ENCODE measurements around the gene TNFRSF8.

Gene TNFRSF8

DNA sequence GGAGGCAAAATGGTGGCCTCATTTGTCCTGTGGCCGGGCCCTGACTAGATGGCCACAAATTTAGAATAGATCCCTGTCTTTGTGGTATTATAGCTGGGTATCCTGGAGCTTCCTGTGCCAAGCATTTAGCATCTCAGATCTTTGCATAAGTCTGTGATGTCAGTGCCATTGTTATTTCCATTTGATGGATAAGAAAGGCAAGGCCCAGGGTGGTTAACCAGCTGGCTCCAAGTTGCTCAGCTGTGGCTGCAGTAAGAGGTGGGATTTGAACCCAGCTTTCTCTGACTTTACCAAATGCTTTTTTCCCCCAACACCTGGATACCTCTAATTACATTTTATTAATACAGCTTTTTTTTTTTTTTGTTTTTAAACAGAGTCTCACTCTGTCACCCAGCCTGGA is 11.7 kb upstream of the TNFRSF8 start:
- Histone ChIP-seq H3K9ac (ENCODE audit: low read depth in 1 of 2, low read length in 2 of 2) (no peak overlapping the region), H3K4me3 (ENCODE audit: low read length in 2 of 2) (no peak overlapping the region), H3K27ac (ENCODE audit: low read depth in 2 of 2, low read length in 2 of 2) (no peak overlapping the region)

DNA sequence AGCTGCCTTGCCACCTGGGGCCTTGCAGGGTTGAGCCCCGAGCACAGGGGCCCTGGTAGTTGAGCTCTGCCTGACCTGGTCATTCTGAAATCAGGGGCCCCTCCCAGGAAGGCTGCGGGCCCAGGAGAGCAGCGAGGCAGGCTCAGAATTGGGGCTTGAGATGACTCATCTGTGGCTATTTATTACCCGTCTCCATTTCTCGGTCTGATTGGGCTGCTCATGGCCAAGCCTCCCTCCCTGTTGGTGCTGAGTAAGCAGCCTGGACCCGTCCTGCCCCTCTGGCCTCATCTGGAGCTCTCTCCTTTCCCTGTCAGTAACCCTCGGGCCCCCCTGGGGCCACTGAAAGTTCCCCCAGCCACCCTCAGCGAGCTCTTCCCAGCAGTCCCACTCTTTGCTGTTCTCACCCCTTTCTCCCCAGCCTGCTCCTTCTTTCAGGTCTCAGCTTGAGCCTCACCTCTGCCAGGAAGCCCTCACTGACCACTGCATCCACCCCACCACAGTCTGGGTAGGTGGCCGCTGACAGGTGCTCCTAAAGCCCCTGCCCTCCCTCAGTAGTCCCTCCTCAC is 11.0 kb upstream of the TNFRSF8 start:
- Histone ChIP-seq H3K4me3 (ENCODE audit: low read length in 2 of 2) (no peak overlapping the region), H3K9me3 (ENCODE audit: control insufficient read depth in 2 of 2, low read length in 2 of 2) (no peaks in the 10 kb centered on the region), H3K4me1 (ENCODE audit: control insufficient read depth in 2 of 2, insufficient read depth in 2 of 2, low read length in 2 of 2) (peaks cover 0 to 3% of the 10 kb centered on the region in 2 donors), H3K27ac (ENCODE audit: low read depth in 2 of 2, low read length in 2 of 2) (no peak overlapping the region), H3K36me3 (ENCODE audit: control insufficient read depth in 2 of 2, insufficient read depth in 2 of 2, low read length in 2 of 2) (no peaks in the 10 kb centered on the region), H3K27me3 (ENCODE audit: control insufficient read depth in 2 of 2, insufficient read depth in 2 of 2, low read length in 2 of 2) (no peaks in the 10 kb centered on the region), H3K9ac (ENCODE audit: low read depth in 1 of 2, low read length in 2 of 2) (no peak overlapping the region)

More for the DNA sequence above, 11.7 kb upstream of the TNFRSF8 start:
- H3K4me1 ChIP-seq (ENCODE audit: control insufficient read depth in 2 of 2, insufficient read depth in 2 of 2, low read length in 2 of 2): peaks cover 0 to 3% of the 10 kb centered on the region in 2 donors
- no peaks in the 10 kb centered on the region for H3K9me3 ChIP-seq (ENCODE audit: control insufficient read depth in 2 of 2, low read length in 2 of 2)
- H3K36me3 ChIP-seq (ENCODE audit: control insufficient read depth in 2 of 2, insufficient read depth in 2 of 2, low read length in 2 of 2): no peaks in the 10 kb centered on the region
- peaks cover 0 to under 1% of the 10 kb centered on the region in 2 donors for H3K27me3 ChIP-seq (ENCODE audit: control insufficient read depth in 2 of 2, insufficient read depth in 2 of 2, low read length in 2 of 2)

DNA sequence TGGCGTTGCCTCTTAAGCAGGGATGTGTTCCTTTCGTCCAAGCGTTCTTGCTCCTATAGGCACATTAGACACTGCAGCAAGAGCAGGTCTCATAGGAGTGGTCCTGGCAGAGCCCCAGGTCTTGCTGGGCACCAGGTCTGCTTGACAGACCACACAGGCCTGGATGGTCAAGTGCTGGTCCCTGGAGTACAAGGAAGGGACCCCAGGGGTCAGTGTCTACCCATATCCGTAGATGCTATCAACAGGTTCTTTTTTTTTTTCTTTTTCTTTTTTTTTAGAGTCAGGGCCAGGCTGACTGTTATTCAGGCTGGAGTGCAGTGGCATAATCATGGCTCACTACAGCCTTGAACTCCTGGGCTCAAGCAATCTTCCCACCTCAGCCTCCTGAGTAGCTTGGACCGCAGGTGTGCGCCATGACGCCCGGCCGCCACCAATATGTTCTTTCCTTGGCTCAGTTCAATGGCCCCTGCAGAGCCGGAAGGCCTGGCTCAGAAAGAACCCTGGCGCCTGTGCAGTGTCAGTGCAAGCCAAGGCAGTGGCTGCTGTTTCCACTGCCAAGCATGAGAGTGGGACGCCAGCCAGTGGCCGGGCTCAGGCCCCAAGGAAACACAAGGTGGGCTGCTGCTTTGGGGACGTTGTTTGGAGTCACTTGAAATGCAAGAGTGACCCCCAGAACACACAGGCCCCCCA is 10.0 kb upstream of the TNFRSF8 start:
- H3K36me3 ChIP-seq (ENCODE audit: control insufficient read depth in 2 of 2, insufficient read depth in 2 of 2, low read length in 2 of 2): no peaks in the 10 kb centered on the region
- no peaks in the 10 kb centered on the region for H3K9me3 ChIP-seq (ENCODE audit: control insufficient read depth in 2 of 2, low read length in 2 of 2)
- H3K27me3 ChIP-seq (ENCODE audit: control insufficient read depth in 2 of 2, insufficient read depth in 2 of 2, low read length in 2 of 2): no peaks in the 10 kb centered on the region
- no peak overlapping the region for H3K9ac ChIP-seq (ENCODE audit: low read depth in 1 of 2, low read length in 2 of 2)
- H3K27ac ChIP-seq (ENCODE audit: low read depth in 2 of 2, low read length in 2 of 2): no peak overlapping the region
- peaks cover 0 to 3% of the 10 kb centered on the region in 2 donors for H3K4me1 ChIP-seq (ENCODE audit: control insufficient read depth in 2 of 2, insufficient read depth in 2 of 2, low read length in 2 of 2)
- no peak overlapping the region for H3K4me3 ChIP-seq (ENCODE audit: low read length in 2 of 2)

DNA sequence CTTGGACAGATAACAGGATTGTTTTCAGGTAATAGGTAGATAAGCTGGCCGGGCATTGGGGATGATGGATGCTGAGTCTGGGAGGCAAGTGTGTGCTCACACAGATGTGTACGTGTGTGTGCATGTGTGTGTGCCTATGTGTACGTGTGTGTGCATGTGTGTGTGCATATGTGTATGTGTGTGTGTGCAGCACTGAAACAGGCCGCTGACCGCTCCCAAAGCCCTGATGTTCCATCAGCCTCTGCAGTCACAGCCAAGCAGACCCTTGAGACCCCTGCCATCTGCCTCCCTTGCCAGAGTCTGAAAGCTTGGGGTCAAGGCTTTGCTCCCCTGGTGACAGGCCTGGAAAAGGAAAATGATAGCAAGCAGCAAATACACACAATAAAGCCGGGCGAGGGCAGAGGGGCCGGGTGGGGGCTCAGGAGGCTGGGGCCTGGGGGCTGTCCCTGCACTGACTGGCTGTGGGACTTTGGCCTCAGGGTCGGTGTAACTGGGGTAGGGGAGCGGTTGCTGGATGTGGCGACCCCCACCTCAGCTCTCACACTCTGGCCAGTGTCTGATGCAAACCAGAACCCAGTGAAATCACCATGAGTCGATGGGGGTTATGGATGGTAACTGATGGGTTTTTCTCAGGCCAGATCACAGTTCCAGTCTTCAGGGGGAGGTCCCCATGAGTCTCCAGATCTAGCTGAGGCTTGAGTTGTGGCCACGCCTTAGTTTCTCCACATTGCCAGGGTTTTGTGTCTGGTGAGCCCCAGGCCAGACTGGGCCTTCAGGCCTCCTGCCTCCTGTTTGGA is 9.2 kb upstream of the TNFRSF8 start:
- Histone ChIP-seq H3K4me1 (ENCODE audit: control insufficient read depth in 2 of 2, insufficient read depth in 2 of 2, low read length in 2 of 2) (peaks cover 0 to 3% of the 10 kb centered on the region in 2 donors), H3K27ac (ENCODE audit: low read depth in 2 of 2, low read length in 2 of 2) (no peak overlapping the region), H3K9me3 (ENCODE audit: control insufficient read depth in 2 of 2, low read length in 2 of 2) (no peaks in the 10 kb centered on the region), H3K27me3 (ENCODE audit: control insufficient read depth in 2 of 2, insufficient read depth in 2 of 2, low read length in 2 of 2) (no peaks in the 10 kb centered on the region), H3K36me3 (ENCODE audit: control insufficient read depth in 2 of 2, insufficient read depth in 2 of 2, low read length in 2 of 2) (no peaks in the 10 kb centered on the region), H3K4me3 (ENCODE audit: low read length in 2 of 2) (no peak overlapping the region), H3K9ac (ENCODE audit: low read depth in 1 of 2, low read length in 2 of 2) (no peak overlapping the region)

DNA sequence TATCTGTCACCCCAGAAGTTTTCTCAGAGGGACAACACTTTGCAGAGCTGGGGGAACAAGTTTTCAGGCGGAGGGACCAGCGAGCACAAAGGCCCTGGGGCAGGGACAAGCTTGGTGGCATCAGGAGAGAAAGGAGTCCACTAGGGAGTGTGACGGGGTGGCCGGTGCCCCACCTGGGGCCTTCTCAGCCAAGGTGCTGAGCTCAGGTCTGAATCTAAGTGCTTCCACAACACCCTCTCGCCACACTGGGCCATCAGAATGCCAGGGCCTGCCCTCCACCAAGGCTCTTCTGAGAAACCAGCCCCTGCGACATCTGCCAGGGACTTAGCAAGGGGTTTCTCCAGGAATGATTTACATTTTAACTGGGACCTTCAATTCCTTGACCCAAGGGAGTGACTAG is 7.8 kb upstream of the TNFRSF8 start:
- H3K9me3 ChIP-seq (ENCODE audit: control insufficient read depth in 2 of 2, low read length in 2 of 2): no peaks in the 10 kb centered on the region
- no peaks in the 10 kb centered on the region for H3K36me3 ChIP-seq (ENCODE audit: control insufficient read depth in 2 of 2, insufficient read depth in 2 of 2, low read length in 2 of 2)
- peaks cover 0 to 3% of the 10 kb centered on the region in 2 donors for H3K4me1 ChIP-seq (ENCODE audit: control insufficient read depth in 2 of 2, insufficient read depth in 2 of 2, low read length in 2 of 2)
- no peaks in the 10 kb centered on the region for H3K27me3 ChIP-seq (ENCODE audit: control insufficient read depth in 2 of 2, insufficient read depth in 2 of 2, low read length in 2 of 2)
- H3K9ac ChIP-seq (ENCODE audit: low read depth in 1 of 2, low read length in 2 of 2): no peak overlapping the region
- no peak overlapping the region for H3K27ac ChIP-seq (ENCODE audit: low read depth in 2 of 2, low read length in 2 of 2)
- H3K4me3 ChIP-seq (ENCODE audit: low read length in 2 of 2): no peak overlapping the region

DNA sequence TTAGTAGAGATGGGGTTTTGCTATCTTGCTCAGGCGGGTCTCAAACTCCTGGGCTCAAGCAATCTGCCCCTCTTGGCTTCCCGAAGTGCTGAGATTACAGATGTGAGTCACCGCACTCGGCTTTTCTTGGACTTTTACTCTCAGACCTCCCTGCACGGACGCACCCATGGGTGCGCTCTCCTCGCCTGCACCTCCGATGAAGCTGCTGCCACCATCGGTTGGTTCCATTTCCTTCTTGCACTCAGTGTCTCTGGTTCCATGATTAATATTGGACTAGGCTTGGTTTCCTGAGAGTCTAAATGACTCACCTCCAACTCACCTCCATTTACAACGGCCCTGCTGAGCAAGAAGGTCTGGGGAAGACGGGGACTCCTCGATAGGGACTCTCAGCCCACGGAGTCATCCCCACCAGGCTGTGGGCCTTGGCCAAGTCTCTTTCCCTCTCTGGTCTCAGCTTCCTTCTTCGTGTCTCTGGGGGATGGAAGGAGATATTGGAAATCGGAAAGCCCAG is 6.7 kb upstream of the TNFRSF8 start:
- H3K27me3 ChIP-seq (ENCODE audit: control insufficient read depth in 2 of 2, insufficient read depth in 2 of 2, low read length in 2 of 2): peaks cover 0 to 2% of the 10 kb centered on the region in 2 donors
- H3K36me3 ChIP-seq (ENCODE audit: control insufficient read depth in 2 of 2, insufficient read depth in 2 of 2, low read length in 2 of 2): no peaks in the 10 kb centered on the region
- H3K4me3 ChIP-seq (ENCODE audit: low read length in 2 of 2): no peak overlapping the region
- no peak overlapping the region for H3K9ac ChIP-seq (ENCODE audit: low read depth in 1 of 2, low read length in 2 of 2)
- no peak overlapping the region for H3K27ac ChIP-seq (ENCODE audit: low read depth in 2 of 2, low read length in 2 of 2)
- H3K4me1 ChIP-seq (ENCODE audit: control insufficient read depth in 2 of 2, insufficient read depth in 2 of 2, low read length in 2 of 2): peaks cover 0 to 3% of the 10 kb centered on the region in 2 donors
- H3K9me3 ChIP-seq (ENCODE audit: control insufficient read depth in 2 of 2, low read length in 2 of 2): no peaks in the 10 kb centered on the region

DNA sequence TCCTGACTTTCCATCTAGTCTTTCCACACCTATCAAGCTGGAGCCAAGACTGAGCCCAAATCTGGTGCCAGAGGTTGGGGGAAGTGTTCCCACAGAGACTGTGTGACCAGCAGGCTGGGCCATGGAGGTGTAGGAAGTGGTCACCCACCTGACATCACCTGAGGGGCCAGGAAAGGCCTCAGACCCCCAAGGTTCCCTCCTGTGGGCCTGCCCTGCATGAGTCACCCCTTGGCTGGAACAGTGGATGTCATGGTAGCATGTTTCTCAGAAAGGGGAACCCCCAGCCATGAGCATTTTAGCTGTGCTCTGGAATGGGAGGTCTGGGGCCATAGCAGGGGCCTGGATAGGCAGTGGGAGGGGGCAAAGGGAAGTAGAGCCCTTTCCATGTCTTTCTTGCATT is 5.7 kb upstream of the TNFRSF8 start:
- Histone ChIP-seq H3K27me3 (ENCODE audit: control insufficient read depth in 2 of 2, insufficient read depth in 2 of 2, low read length in 2 of 2) (peaks cover 4% of the 10 kb centered on the region in 2 donors), H3K36me3 (ENCODE audit: control insufficient read depth in 2 of 2, insufficient read depth in 2 of 2, low read length in 2 of 2) (no peaks in the 10 kb centered on the region), H3K9ac (ENCODE audit: low read depth in 1 of 2, low read length in 2 of 2) (no peak overlapping the region), H3K27ac (ENCODE audit: low read depth in 2 of 2, low read length in 2 of 2) (no peak overlapping the region), H3K4me1 (ENCODE audit: control insufficient read depth in 2 of 2, insufficient read depth in 2 of 2, low read length in 2 of 2) (peaks cover 0 to under 1% of the 10 kb centered on the region in 2 donors), H3K4me3 (ENCODE audit: low read length in 2 of 2) (no peak overlapping the region), H3K9me3 (ENCODE audit: control insufficient read depth in 2 of 2, low read length in 2 of 2) (no peaks in the 10 kb centered on the region)

DNA sequence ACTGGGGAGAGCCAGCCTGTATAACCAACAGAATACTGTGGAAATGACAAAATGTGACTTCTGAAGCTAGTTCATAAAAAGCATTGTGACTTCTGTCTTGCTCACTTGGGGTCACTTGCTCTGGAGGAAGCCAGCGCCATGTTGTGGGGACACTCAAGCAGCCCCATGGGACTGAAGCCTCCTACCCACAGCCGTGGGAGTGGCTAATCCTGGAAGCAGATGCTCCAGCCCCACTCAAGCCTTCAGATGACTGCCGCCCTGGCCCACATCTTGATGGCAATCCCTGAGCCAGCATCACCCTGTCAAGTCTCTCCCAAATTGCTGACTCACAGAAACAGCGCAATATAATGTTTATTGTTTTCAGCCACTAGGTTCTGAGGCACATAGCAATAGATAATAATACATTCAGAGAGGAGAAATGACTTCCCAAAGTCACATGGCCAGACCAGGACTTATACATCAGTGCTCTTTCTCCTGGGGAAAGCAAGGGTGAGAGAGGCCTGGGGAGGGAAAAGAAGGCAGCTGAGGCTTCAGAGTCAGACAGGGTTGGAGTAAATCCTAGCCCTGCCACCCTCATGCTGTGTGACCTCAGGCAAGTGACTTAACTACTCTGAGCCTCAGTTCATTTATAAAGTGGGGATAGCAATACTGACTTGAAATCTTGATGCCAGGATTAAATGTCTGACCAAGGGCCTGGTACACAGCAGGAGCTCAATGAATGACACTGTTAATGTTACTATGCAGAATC is 5.0 kb upstream of the TNFRSF8 start:
- Histone ChIP-seq H3K27ac (ENCODE audit: low read depth in 2 of 2, low read length in 2 of 2) (no peak overlapping the region), H3K27me3 (ENCODE audit: control insufficient read depth in 2 of 2, insufficient read depth in 2 of 2, low read length in 2 of 2) (peaks cover 4 to 8% of the 10 kb centered on the region in 2 donors), H3K4me3 (ENCODE audit: low read length in 2 of 2) (no peak overlapping the region), H3K36me3 (ENCODE audit: control insufficient read depth in 2 of 2, insufficient read depth in 2 of 2, low read length in 2 of 2) (no peaks in the 10 kb centered on the region), H3K9me3 (ENCODE audit: control insufficient read depth in 2 of 2, low read length in 2 of 2) (no peaks in the 10 kb centered on the region), H3K9ac (ENCODE audit: low read depth in 1 of 2, low read length in 2 of 2) (no peak overlapping the region), H3K4me1 (ENCODE audit: control insufficient read depth in 2 of 2, insufficient read depth in 2 of 2, low read length in 2 of 2) (no peaks in the 10 kb centered on the region)

DNA sequence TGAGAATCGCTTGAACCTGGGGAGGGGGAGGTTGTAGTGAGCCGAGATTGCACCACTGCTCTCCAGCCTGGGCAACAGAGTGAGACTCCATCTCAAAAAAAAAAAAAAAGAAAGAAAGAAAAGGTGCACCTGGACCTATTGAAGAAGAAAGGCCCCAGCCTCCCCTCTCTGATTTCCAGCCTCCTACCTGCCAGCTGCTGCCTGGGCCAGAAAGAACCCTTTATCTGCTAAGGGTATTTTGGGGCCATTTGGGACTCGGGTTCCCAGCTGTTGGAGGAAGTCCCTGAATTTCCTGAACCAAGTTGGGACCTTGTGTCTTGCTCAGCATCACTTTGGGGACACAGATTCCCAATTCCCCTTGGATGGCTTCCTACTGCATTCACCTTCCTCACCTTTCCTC is 3.9 kb upstream of the TNFRSF8 start:
- no peaks in the 10 kb centered on the region for H3K36me3 ChIP-seq (ENCODE audit: control insufficient read depth in 2 of 2, insufficient read depth in 2 of 2, low read length in 2 of 2)
- no peak overlapping the region for H3K9ac ChIP-seq (ENCODE audit: low read depth in 1 of 2, low read length in 2 of 2)
- H3K4me3 ChIP-seq (ENCODE audit: low read length in 2 of 2): no peak overlapping the region
- H3K27ac ChIP-seq (ENCODE audit: low read depth in 2 of 2, low read length in 2 of 2): no peak overlapping the region
- H3K4me1 ChIP-seq (ENCODE audit: control insufficient read depth in 2 of 2, insufficient read depth in 2 of 2, low read length in 2 of 2): no peaks in the 10 kb centered on the region
- H3K9me3 ChIP-seq (ENCODE audit: control insufficient read depth in 2 of 2, low read length in 2 of 2): no peaks in the 10 kb centered on the region
- peaks cover 10 to 18% of the 10 kb centered on the region in 2 donors for H3K27me3 ChIP-seq (ENCODE audit: control insufficient read depth in 2 of 2, insufficient read depth in 2 of 2, low read length in 2 of 2)

Data from mucosa of rectum (tissue), 2 donors.